IMR-90 (cell line): ENCODE data around the gene LMTK2. TPM values are rescaled to one million over a fixed set of nuclear protein-coding genes. Genes with fewer than 3 reads are reported as not detected.

Source experiments
- ATAC-seq: fragments of 200-7000 bp; cut with Tn5 transposase; 2 replicates; pipeline ENCODE4 v1.9.1; 2020; ENCODE audit warnings: low read depth, mild to moderate bottlenecking, moderate library complexity
- BruUV-seq: library from RNA; stranded (reverse); fragments of 400-500 nt; replicated peaks from 2 replicates; lab custom pipeline; 2021; lab: Mats Ljungman, UMichigan
- CTCF ChIA-PET: fragments of 300-600 bp; formaldehyde crosslinking; extraction: SDS; loops from one replicate; lab custom pipeline; 2021; ENCODE audit warnings: antibody characterized with exemption; lab: Yijun Ruan, JAX
- POLR2A ChIA-PET: fragments of 300-600 bp; sonication (Branson Sonifier 250); formaldehyde crosslinking; loops from one replicate; lab custom pipeline; 2022; ENCODE audit warnings: antibody characterized with exemption; ENCODE audit not compliant: unreplicated experiment; lab: Charles Lee
- DNase-seq: peaks from one replicate; pipeline ENCODE4 v3.0.0; 2013
- H2AFZ ChIP-seq: replicated peaks from 2 replicates; pipeline ENCODE3; 2013; ENCODE audit warnings: low read length, mild to moderate bottlenecking; ENCODE audit not compliant: poor library complexity
- H2AK5ac ChIP-seq: 2 replicates; pipeline ENCODE4 v1.6.1; 2013; ENCODE audit warnings: low read depth, low read length, inconsistent platforms
- H2AK9ac ChIP-seq: replicated peaks from 2 replicates; pipeline ENCODE3; 2013; ENCODE audit warnings: mild to moderate bottlenecking, low read depth, low read length, moderate library complexity; ENCODE audit not compliant: poor library complexity
- H2BK120ac ChIP-seq: 2 replicates; pipeline ENCODE4 v1.6.1; 2013; ENCODE audit warnings: low read depth, low read length, inconsistent platforms
- H2BK15ac ChIP-seq: 3 replicates; pipeline ENCODE4 v1.6.1; 2013; ENCODE audit warnings: low read depth, low read length, inconsistent platforms
- H2BK20ac ChIP-seq: 2 replicates; pipeline ENCODE4 v1.6.1; 2013; ENCODE audit warnings: low read depth, mild to moderate bottlenecking, inconsistent platforms, low read length, moderate library complexity
- H2BK5ac ChIP-seq: 2 replicates; pipeline ENCODE4 v1.6.1; 2013; ENCODE audit warnings: mild to moderate bottlenecking, low read depth, low read length, inconsistent platforms; ENCODE audit not compliant: poor library complexity, severe bottlenecking
- H3K14ac ChIP-seq: replicated peaks from 2 replicates; pipeline ENCODE4 v1.6.1; 2013; ENCODE audit warnings: low read depth, low read length, inconsistent platforms
- H3K18ac ChIP-seq: 2 replicates; pipeline ENCODE4 v1.6.1; 2013; ENCODE audit warnings: low read depth, low read length, control low read depth
- H3K23ac ChIP-seq: 2 replicates; pipeline ENCODE4 v1.6.1; 2013; ENCODE audit warnings: low read depth, low read length, inconsistent platforms
- H3K27ac ChIP-seq: 2 replicates; pipeline ENCODE4 v1.5.1; 2013; ENCODE audit warnings: mild to moderate bottlenecking, control low read depth, low read length; ENCODE audit not compliant: insufficient read depth
- H3K27me3 ChIP-seq: 2 replicates; pipeline ENCODE4 v1.6.1; 2013; ENCODE audit warnings: low read length; ENCODE audit not compliant: control insufficient read depth, insufficient read depth
- H3K36me3 ChIP-seq: 2 replicates; pipeline ENCODE4 v1.6.1; 2013; ENCODE audit warnings: low read length, mixed read lengths; ENCODE audit not compliant: control insufficient read depth, insufficient read depth
- H3K4ac ChIP-seq: 2 replicates; pipeline ENCODE4 v1.6.1; 2013; ENCODE audit warnings: low read depth, low read length, inconsistent platforms
- H3K4me1 ChIP-seq: 2 replicates; pipeline ENCODE4 v1.6.1; 2013; ENCODE audit warnings: low read length, mixed read lengths; ENCODE audit not compliant: control insufficient read depth, insufficient read depth
- H3K4me2 ChIP-seq: 2 replicates; pipeline ENCODE4 v1.6.1; 2013; ENCODE audit warnings: low read depth, mild to moderate bottlenecking, control low read depth, low read length, moderate library complexity
- H3K4me3 ChIP-seq: 2 replicates; pipeline ENCODE4 v1.5.1; 2013; ENCODE audit warnings: low read depth, mild to moderate bottlenecking, control low read depth, low read length, moderate library complexity; ENCODE audit not compliant: insufficient read depth
- H3K56ac ChIP-seq: 2 replicates; pipeline ENCODE4 v1.6.1; 2013; ENCODE audit warnings: low read length, inconsistent platforms; ENCODE audit not compliant: insufficient read depth; ENCODE audit errors: extremely low read depth
- H3K79me1 ChIP-seq, 2 experiments: 2 replicates each; pipeline ENCODE4 v1.6.1; 2013; ENCODE audit warnings: low read length in 2 of 2, inconsistent platforms in 1 of 2, low read depth in 1 of 2
- H3K9ac ChIP-seq: 2 replicates; pipeline ENCODE4 v1.6.1; 2013; ENCODE audit warnings: low read depth, low read length, control low read depth
- H3K9me1 ChIP-seq: 2 replicates; pipeline ENCODE4 v1.6.1; 2013; ENCODE audit warnings: low read length, inconsistent platforms; ENCODE audit not compliant: insufficient read depth
- H3K9me3 ChIP-seq: 2 replicates; pipeline ENCODE4 v1.6.1; 2013; ENCODE audit warnings: low read length; ENCODE audit not compliant: control insufficient read depth, insufficient read depth
- H4K20me1 ChIP-seq: 2 replicates; pipeline ENCODE4 v1.6.1; 2013; ENCODE audit warnings: low read length, inconsistent platforms; ENCODE audit not compliant: insufficient read depth
- H4K5ac ChIP-seq: 2 replicates; pipeline ENCODE4 v1.6.1; 2013; ENCODE audit warnings: mild to moderate bottlenecking, low read depth, low read length, control low read depth
- H4K8ac ChIP-seq, 2 experiments: 2 replicates each; pipeline ENCODE4 v1.6.1; 2013; ENCODE audit warnings: low read depth in 2 of 2, low read length in 2 of 2, control low read depth in 1 of 2, inconsistent platforms in 1 of 2
- H4K91ac ChIP-seq: 2 replicates; pipeline ENCODE4 v1.6.1; 2013; ENCODE audit warnings: low read depth, low read length, inconsistent platforms; ENCODE audit not compliant: insufficient read depth
- BHLHE40 ChIP-seq: fragments of 150-350 bp; IDR thresholded peaks from 2 replicates; pipeline ENCODE4 v1.6.1; 2016; ENCODE audit warnings: mild to moderate bottlenecking, low read depth, low read length
- CEBPB ChIP-seq: IDR thresholded peaks from 2 replicates; pipeline ENCODE4 v1.6.1; 2012; ENCODE audit warnings: low read depth, low read length, improper control_type of control experiment
- CHD1 ChIP-seq: IDR thresholded peaks from 2 replicates; pipeline ENCODE4 v1.6.1; 2012; ENCODE audit warnings: low read depth, low read length, improper control_type of control experiment
- FOS ChIP-seq: fragments of 150-350 bp; IDR thresholded peaks from 2 replicates; pipeline ENCODE4 v1.6.1; 2016; ENCODE audit warnings: low read depth, low read length
- MAFK ChIP-seq: IDR thresholded peaks from 2 replicates; pipeline ENCODE4 v1.6.1; 2012; ENCODE audit warnings: low read depth, low read length, improper control_type of control experiment
- MAZ ChIP-seq: IDR thresholded peaks from 2 replicates; pipeline ENCODE4 v1.6.1; 2012; ENCODE audit warnings: low read depth, mild to moderate bottlenecking, low read length, improper control_type of control experiment, moderate library complexity, borderline replicate concordance
- MXI1 ChIP-seq: IDR thresholded peaks from 2 replicates; pipeline ENCODE4 v1.6.1; 2012; ENCODE audit warnings: low read depth, mild to moderate bottlenecking, low read length, moderate library complexity, borderline replicate concordance
- POLR2A ChIP-seq: IDR thresholded peaks from 2 replicates; pipeline ENCODE4 v1.6.1; 2012; ENCODE audit warnings: mild to moderate bottlenecking, low read depth, low read length
- RAD21 ChIP-seq: IDR thresholded peaks from 2 replicates; pipeline ENCODE4 v1.6.1; 2012; ENCODE audit warnings: low read length, improper control_type of control experiment
- RCOR1 ChIP-seq: IDR thresholded peaks from 2 replicates; pipeline ENCODE4 v1.6.1; 2012; ENCODE audit warnings: mild to moderate bottlenecking, low read length, improper control_type of control experiment; ENCODE audit not compliant: insufficient replicate concordance
- RFX5 ChIP-seq: IDR thresholded peaks from 2 replicates; pipeline ENCODE4 v1.8.0; 2012; ENCODE audit warnings: low read depth, mild to moderate bottlenecking, low read length, moderate library complexity
- SMC3 ChIP-seq: fragments of 150-350 bp; IDR thresholded peaks from 2 replicates; pipeline ENCODE4 v1.6.1; 2016; ENCODE audit warnings: low read depth, mild to moderate bottlenecking, antibody characterized with exemption, low read length, moderate library complexity
- WGBS, 2 experiments: methylation state at CpG; one replicate each; pipeline versions ENCODE4 v1.1.5 to v1.1.7; 2013; ENCODE audit warnings: missing lambda C conversion rate in 2 of 2; ENCODE audit not compliant: insufficient read length in 1 of 2; ENCODE audit errors: extremely low coverage in 2 of 2; 5-methylcytosine and 5-hydroxymethylcytosine counted together
- dilution Hi-C: fragments of 300-500 bp; cut with HindIII; formaldehyde crosslinking; loops from one replicate; pipeline ENCODE4 v1.14.3; 2018; ENCODE audit warnings: low sequenced_read_pairs; ENCODE audit not compliant: unreplicated experiment
- in situ Hi-C: fragments of 300-500 bp; cut with MboI; formaldehyde crosslinking; loops from 3 replicates; pipeline ENCODE4 v1.14.3; 2019; ENCODE audit warnings: low sequenced_read_pairs, inconsistent platforms, mixed read lengths
- intact Hi-C: fragments of 100-400 bp; cut with micrococcal nuclease; formaldehyde crosslinking; loops from 2 replicates; pipeline ENCODE4 v1.10.0; 2022
- polyA plus RNA-seq, 3 experiments: library from polyadenylated mRNA; depleted of rRNA; stranded (reverse); fragments of >200 nt; gene quantifications; 2 replicates each; pipeline ENCODE4 v1.2.3, GENCODE V29; 2012; ENCODE audit warnings: low replicate concordance in 1 of 3
- total RNA-seq: library from RNA; depleted of rRNA; stranded (reverse); fragments of >200 nt; gene quantifications from 2 replicates; pipeline ENCODE4 v1.2.3, GENCODE V29; 2012
- TF ChIP-seq, protein P1 (sequence below): fragments of 150-350 bp; IDR thresholded peaks from 2 replicates; pipeline ENCODE4 v1.6.1; 2017; ENCODE audit warnings: mild to moderate bottlenecking, antibody characterized with exemption, low read length, low read depth
- TF ChIP-seq, protein P2 (sequence below): fragments of 150-350 bp; IDR thresholded peaks from 2 replicates; pipeline ENCODE4 v1.6.1; 2016; ENCODE audit warnings: low read depth, mild to moderate bottlenecking, low read length, moderate library complexity, borderline replicate concordance

The LMTK2 gene
- total and polyA plus RNA-seq, 2 of the 4 experiments (the other 2 are of a cell fraction) = 4.4 to 5.0 TPM

DNA sequence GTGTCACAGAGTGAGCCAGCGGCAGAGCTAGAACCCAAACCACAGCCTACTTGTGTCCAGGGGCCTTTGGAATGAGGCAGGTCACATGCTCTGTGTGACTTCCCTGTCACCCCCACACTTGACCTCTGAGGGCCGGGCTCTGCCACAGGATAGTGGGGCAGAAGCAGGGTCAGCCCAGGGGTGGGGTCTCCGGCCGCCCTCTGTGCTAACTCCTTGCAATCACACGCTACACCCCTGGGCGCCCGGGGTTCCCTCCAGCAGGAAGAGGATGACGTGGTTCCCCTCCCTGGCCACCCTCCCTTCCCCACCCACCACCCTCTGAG, 125.6 kb downstream of the LMTK2 start:
- Histone ChIP-seq H2BK15ac (no peak overlapping the region), H2BK120ac (no peak overlapping the region), H3K9me3 (no peaks in the 10 kb centered on the region), H3K4ac (no peak overlapping the region), H3K4me2 (no peak overlapping the region), H3K18ac (no peak overlapping the region), H3K4me3 (no peak overlapping the region), H3K4me1 (no peaks in the 10 kb centered on the region), H4K8ac (no peak overlapping the region), H2BK5ac (no peak overlapping the region), H3K36me3 (peaks cover 31% of the 10 kb centered on the region; the same call in 1 of the 2 replicates), H3K9me1 (no peaks in the 10 kb centered on the region), H2AK9ac (no peak overlapping the region), H3K56ac (no peak overlapping the region), H2AFZ (no peak overlapping the region), H3K27me3 (no peaks in the 10 kb centered on the region), H3K14ac (no peak overlapping the region), H2AK5ac (no peak overlapping the region), H3K27ac (no peak overlapping the region), H4K20me1 (no peaks in the 10 kb centered on the region), H3K79me1 (no peaks in the 10 kb centered on the region), H3K23ac (no peak overlapping the region), H4K91ac (no peak overlapping the region), H4K5ac (no peak overlapping the region), H3K9ac (no peak overlapping the region), H2BK20ac (no peak overlapping the region)
- CTCF ChIA-PET = no interaction called here
- DNase-seq = no peak
- intact Hi-C loops (no loop called here), dilution Hi-C loops (no loop called here), in situ Hi-C loops (loop anchor here (10.0 kb wide), 1 partner anchor 207 kb away; no protein-coding TSS in a partner anchor)
- no peak for ATAC-seq
- no CpG with 5 or more reads among the region's 8 CpGs for WGBS, 2 experiments
- TF ChIP-seq MAZ (no peak), RAD21 (no peak), FOS (no peak), SMC3 (no peak), MAFK (no peak), CEBPB (no peak), RCOR1 (no peak), RFX5 (no peak), POLR2A (no peak), BHLHE40 (no peak), MXI1 (no peak), CHD1 (no peak)
- TF ChIP-seq, protein P1, sequence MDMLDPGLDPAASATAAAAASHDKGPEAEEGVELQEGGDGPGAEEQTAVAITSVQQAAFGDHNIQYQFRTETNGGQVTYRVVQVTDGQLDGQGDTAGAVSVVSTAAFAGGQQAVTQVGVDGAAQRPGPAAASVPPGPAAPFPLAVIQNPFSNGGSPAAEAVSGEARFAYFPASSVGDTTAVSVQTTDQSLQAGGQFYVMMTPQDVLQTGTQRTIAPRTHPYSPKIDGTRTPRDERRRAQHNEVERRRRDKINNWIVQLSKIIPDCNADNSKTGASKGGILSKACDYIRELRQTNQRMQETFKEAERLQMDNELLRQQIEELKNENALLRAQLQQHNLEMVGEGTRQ = no peak
- TF ChIP-seq, protein P2, sequence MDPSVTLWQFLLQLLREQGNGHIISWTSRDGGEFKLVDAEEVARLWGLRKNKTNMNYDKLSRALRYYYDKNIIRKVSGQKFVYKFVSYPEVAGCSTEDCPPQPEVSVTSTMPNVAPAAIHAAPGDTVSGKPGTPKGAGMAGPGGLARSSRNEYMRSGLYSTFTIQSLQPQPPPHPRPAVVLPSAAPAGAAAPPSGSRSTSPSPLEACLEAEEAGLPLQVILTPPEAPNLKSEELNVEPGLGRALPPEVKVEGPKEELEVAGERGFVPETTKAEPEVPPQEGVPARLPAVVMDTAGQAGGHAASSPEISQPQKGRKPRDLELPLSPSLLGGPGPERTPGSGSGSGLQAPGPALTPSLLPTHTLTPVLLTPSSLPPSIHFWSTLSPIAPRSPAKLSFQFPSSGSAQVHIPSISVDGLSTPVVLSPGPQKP = no peak
- BruUV-seq = no TSS peak
- POLR2A ChIA-PET = interaction anchor here (0.7 kb wide), 1 partner anchor 89 kb away, joined by 9 read pairs; no protein-coding TSS in a partner anchor
